Esophagus muscularis mucosa (tissue), 3 donors: ENCODE data around the gene INCENP.

ENCODE experiments used
- POLR2A ChIP-seq: fragments of 450-650 bp; IDR thresholded peaks from one replicate; pipeline ENCODE4 v1.6.1; 2017; ENCODE audit warnings: antibody characterized with exemption, moderate library complexity, mild to moderate bottlenecking, low read depth
- POLR2AphosphoS5 ChIP-seq, 2 donors: sonication (generic); formaldehyde crosslinking; IDR thresholded peaks; one replicate each; pipeline ENCODE4 v1.6.1; 2017; ENCODE audit warnings: antibody characterized with exemption in 2 of 2
- TF ChIP-seq, protein P1 (sequence below), 3 experiments: fragments of 200-600 bp in 2 of 3; fragments of 450-650 bp in 1 of 3; sonication (generic) in 2 of 3; IDR thresholded peaks; one replicate each; pipeline ENCODE4 v1.5.1; 2017 to 2019; ENCODE audit warnings: antibody characterized with exemption in 3 of 3, mild to moderate bottlenecking in 2 of 3, moderate library complexity in 1 of 3

DNA sequence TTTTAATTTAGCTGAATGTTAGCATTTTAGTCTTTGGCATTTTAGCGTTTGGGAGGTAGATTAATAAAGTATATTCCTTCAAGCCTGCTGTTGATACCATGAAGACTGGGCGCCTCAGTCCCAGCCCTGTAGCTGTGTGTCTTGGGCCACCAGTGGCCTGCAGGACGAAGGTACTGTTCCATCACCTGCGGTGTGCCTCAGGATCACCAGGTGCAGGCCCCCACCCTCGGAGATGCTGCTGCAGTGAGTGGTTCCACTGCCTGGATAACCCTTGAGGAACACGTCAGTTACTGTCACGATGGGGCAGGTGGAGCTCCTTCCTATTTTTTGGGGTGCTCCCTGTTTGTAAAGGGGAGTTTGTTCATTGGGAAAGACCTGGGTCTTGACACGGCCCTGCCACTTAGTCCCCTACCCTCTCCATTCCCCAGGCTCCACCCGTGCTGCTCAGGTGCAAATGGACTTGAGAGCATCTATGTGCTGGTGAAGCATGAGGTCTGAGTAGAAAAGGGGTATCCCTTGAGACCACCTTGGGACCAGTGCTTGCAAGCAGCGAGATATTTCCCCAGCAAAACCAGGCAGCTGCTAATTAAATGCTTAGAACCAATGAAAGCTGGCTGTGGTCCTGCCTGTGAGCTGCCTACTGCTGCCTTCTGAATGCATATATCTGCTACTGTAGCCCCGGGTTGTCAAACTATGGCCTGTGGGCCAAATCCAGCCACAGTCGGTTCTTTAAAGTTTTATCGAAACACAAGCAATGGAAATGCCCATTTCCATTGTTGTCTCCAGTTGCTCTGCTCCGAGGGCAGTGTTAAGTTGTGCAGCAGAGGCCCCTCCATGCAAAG is 28.7 kb downstream of the INCENP start:
- TF ChIP-seq, protein P1, sequence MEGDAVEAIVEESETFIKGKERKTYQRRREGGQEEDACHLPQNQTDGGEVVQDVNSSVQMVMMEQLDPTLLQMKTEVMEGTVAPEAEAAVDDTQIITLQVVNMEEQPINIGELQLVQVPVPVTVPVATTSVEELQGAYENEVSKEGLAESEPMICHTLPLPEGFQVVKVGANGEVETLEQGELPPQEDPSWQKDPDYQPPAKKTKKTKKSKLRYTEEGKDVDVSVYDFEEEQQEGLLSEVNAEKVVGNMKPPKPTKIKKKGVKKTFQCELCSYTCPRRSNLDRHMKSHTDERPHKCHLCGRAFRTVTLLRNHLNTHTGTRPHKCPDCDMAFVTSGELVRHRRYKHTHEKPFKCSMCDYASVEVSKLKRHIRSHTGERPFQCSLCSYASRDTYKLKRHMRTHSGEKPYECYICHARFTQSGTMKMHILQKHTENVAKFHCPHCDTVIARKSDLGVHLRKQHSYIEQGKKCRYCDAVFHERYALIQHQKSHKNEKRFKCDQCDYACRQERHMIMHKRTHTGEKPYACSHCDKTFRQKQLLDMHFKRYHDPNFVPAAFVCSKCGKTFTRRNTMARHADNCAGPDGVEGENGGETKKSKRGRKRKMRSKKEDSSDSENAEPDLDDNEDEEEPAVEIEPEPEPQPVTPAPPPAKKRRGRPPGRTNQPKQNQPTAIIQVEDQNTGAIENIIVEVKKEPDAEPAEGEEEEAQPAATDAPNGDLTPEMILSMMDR (IDR thresholded peaks at IDR 0.05): no peak
- TF ChIP-seq POLR2A: no peak
- TF ChIP-seq POLR2AphosphoS5 (IDR thresholded peaks at IDR 0.05): no peak
